Activated naive CD8-positive, alpha-beta T cell treated with anti-CD3 and anti-CD28 coated beads, Interleukin-2, amount 50 U/mL, for 16 hours (primary cell): ENCODE results near the gene SLC5A6.
"Not testable (repeated sequence)": the region's sequence is repeated elsewhere in the genome, so short reads cannot be mapped to it uniquely, and the experiment has no call there.

Source experiments
- DNase-seq: peaks from one replicate; pipeline ENCODE4 v3.0.0-alpha.2; 2020; ENCODE audit warnings: low read depth, low spot score

The SLC5A6 gene

GRCh38 chr2:27205206-27205605 is 6.9 kb downstream of the SLC5A6 start:
- DNase-seq: no peak

GRCh38 chr2:27204566-27204965 is 7.5 kb downstream of the SLC5A6 start:
- DNase-seq: no peak

GRCh38 chr2:27203741-27204140 is 8.3 kb downstream of the SLC5A6 start:
- no peak for DNase-seq

- DNase-seq: no peak
Observed at GRCh38 chr2:27202854-27203253, 9.2 kb downstream of the SLC5A6 start.

- no peak for DNase-seq
Observed at GRCh38 chr2:27201675-27202074, 10.4 kb downstream of the SLC5A6 start.

GRCh38 chr2:27199241-27199640 is 12.8 kb downstream of the SLC5A6 start:
- no peak for DNase-seq

GRCh38 chr2:27198627-27199026 is 13.4 kb downstream of the SLC5A6 start:
- DNase-seq: no peak

GRCh38 chr2:27198068-27198467 is 14.0 kb downstream of the SLC5A6 start:
- DNase-seq: not testable (repeated sequence)

GRCh38 chr2:27195799-27196198 is 16.3 kb downstream of the SLC5A6 start:
- not testable (repeated sequence) for DNase-seq

- DNase-seq: no peak
Observed at GRCh38 chr2:27194538-27195354, 17.3 kb downstream of the SLC5A6 start.

- DNase-seq: no peak
Observed at GRCh38 chr2:27191070-27191829, 20.8 kb downstream of the SLC5A6 start.

- DNase-seq: no peak
Observed at GRCh38 chr2:27189989-27190388, 22.1 kb downstream of the SLC5A6 start.

- DNase-seq: no peak
Observed at GRCh38 chr2:27186613-27187345, 25.3 kb downstream of the SLC5A6 start.

GRCh38 chr2:27185331-27186026 is 26.6 kb downstream of the SLC5A6 start:
- no peak for DNase-seq

- DNase-seq: no peak
Observed at GRCh38 chr2:27184115-27184514, 28.0 kb downstream of the SLC5A6 start.

- no peak for DNase-seq
Observed at GRCh38 chr2:27182346-27182745, 29.7 kb downstream of the SLC5A6 start.

GRCh38 chr2:27179344-27180000 is 32.6 kb downstream of the SLC5A6 start:
- no peak for DNase-seq

GRCh38 chr2:27178469-27178868 is 33.6 kb downstream of the SLC5A6 start:
- DNase-seq: no peak

GRCh38 chr2:27177441-27178351 is 34.4 kb downstream of the SLC5A6 start:
- DNase-seq: no peak

- DNase-seq: not testable (repeated sequence)
Observed at GRCh38 chr2:27175781-27176180, 36.3 kb downstream of the SLC5A6 start.
